ENCODE data around the gene ABHD13.

ABHD13 gene

DNA sequence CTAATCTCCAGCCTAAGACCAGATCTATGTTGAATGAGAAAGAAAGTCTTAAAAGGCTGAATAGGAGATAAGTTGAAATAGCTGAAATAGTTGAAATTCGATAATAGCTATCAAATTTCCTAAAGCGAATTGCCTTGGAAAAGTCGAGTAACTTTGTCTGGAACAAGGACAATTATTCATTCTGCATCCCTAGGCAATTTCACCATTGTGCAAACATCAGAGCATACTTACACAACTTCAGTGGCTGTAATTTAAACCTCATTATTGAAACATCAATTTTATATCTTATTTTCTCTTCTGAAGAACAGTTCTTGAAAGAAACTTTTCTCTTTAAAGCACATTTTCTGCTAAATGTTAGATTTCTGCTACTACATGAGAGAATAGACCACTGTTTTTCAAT lies 64.9 kb downstream of the ABHD13 start:
- peaks cover 1 to 8% of the 10 kb centered on the region in 2 donors for H3K36me3 Mint-ChIP-seq
- DNase-seq (no peak), ATAC-seq (replicated peaks) (no peak)
- H3K9me3 Mint-ChIP-seq, result no peaks in the 10 kb centered on the region
- no peaks in the 10 kb centered on the region for H3K4me1 Mint-ChIP-seq
- no peak overlapping the region for H3K27ac Mint-ChIP-seq
- peaks cover 0 to 3% of the 10 kb centered on the region in 2 donors for H3K27me3 Mint-ChIP-seq
- H3K4me3 Mint-ChIP-seq, result no peak overlapping the region

All from stimulated activated naive B cell treated with anti-CD40 and anti-IgM and Interleukin-4, amounts not matched to agents 10 μg/mL and 1 μg/mL and 100 μg/mL, for 72 hours (primary cell).